Neural crest cell (in vitro differentiated cells): Measurements from ENCODE around the gene HDGF. TPM values are rescaled to one million over a fixed set of nuclear protein-coding genes. Genes with fewer than 3 reads are reported as not detected.

Experiments
- DNase-seq: peaks from one replicate; pipeline ENCODE4 v3.0.0; 2021; ENCODE audit warnings: low read depth, mixed read lengths, low spot score
- H3K27ac Mint-ChIP-seq: one replicate; pipeline ENCODE4 v1.8.0; 2021; ENCODE audit warnings: mild to moderate bottlenecking, mixed read lengths; ENCODE audit not compliant: unreplicated experiment
- H3K27me3 Mint-ChIP-seq: 2 replicates; pipeline ENCODE4 v1.8.0; 2021; ENCODE audit warnings: low read depth, mild to moderate bottlenecking, mixed read lengths
- H3K36me3 Mint-ChIP-seq: 2 replicates; pipeline ENCODE4 v1.8.0; 2021; ENCODE audit warnings: low read depth, mild to moderate bottlenecking, mixed read lengths
- H3K4me1 Mint-ChIP-seq: 2 replicates; pipeline ENCODE4 v1.8.0; 2021; ENCODE audit warnings: mixed read lengths
- H3K4me3 Mint-ChIP-seq: one replicate; pipeline ENCODE4 v1.8.0; 2021; ENCODE audit warnings: mild to moderate bottlenecking, mixed read lengths
- H3K9me3 Mint-ChIP-seq: 2 replicates; pipeline ENCODE4 v1.8.0; 2021; ENCODE audit warnings: mixed read lengths
- CTCF ChIP-seq: fragments of 200-600 bp; sonication (generic); conservative IDR thresholded peaks from 2 replicates; pipeline ENCODE4 v1.5.0; 2021; ENCODE audit warnings: antibody characterized with exemption, mild to moderate bottlenecking
- total RNA-seq: library from RNA; stranded (reverse); gene quantifications from 2 replicates; pipeline ENCODE4 v1.2.1, GENCODE V29; 2021

The HDGF gene
- total RNA-seq, 1 donor from 2014 or later = 304 TPM

GRCh38 chr1:156772728-156773497, 21.4 kb upstream of the HDGF start:
- peak overlapping the region; percentile 43 for H3K4me3 Mint-ChIP-seq
- no peak for TF ChIP-seq CTCF
- DNase-seq = no peak
- H3K9me3 Mint-ChIP-seq = no peaks in the 10 kb centered on the region
- peaks cover 57% of the 10 kb centered on the region for H3K4me1 Mint-ChIP-seq
- H3K27ac Mint-ChIP-seq = no peak overlapping the region
- no peaks in the 10 kb centered on the region for H3K27me3 Mint-ChIP-seq
- H3K36me3 Mint-ChIP-seq = peaks cover 5% of the 10 kb centered on the region

GRCh38 chr1:156772222-156772621, 20.7 kb upstream of the HDGF start:
- no peak overlapping the region for H3K4me3 Mint-ChIP-seq
- H3K9me3 Mint-ChIP-seq = no peaks in the 10 kb centered on the region
- peak; percentile 30 for TF ChIP-seq CTCF
- no peak overlapping the region for H3K27ac Mint-ChIP-seq
- peaks cover 5% of the 10 kb centered on the region for H3K36me3 Mint-ChIP-seq
- H3K27me3 Mint-ChIP-seq = no peaks in the 10 kb centered on the region
- no peak for DNase-seq
- H3K4me1 Mint-ChIP-seq = peaks cover 52% of the 10 kb centered on the region

GRCh38 chr1:156768610-156769295, 17.3 kb upstream of the HDGF start:
- no peak for DNase-seq
- H3K4me3 Mint-ChIP-seq = no peak overlapping the region
- peak overlapping the region; percentile 76 for H3K27ac Mint-ChIP-seq
- no peak for TF ChIP-seq CTCF
- no peaks in the 10 kb centered on the region for H3K9me3 Mint-ChIP-seq
- H3K36me3 Mint-ChIP-seq = peaks cover 4% of the 10 kb centered on the region
- peaks cover 51% of the 10 kb centered on the region for H3K4me1 Mint-ChIP-seq
- no peaks in the 10 kb centered on the region for H3K27me3 Mint-ChIP-seq

GRCh38 chr1:156767879-156768604, 16.6 kb upstream of the HDGF start:
- peaks cover 3% of the 10 kb centered on the region for H3K36me3 Mint-ChIP-seq
- no peak for TF ChIP-seq CTCF
- DNase-seq = no peak
- peak overlapping the region; percentile 76 for H3K27ac Mint-ChIP-seq
- H3K4me1 Mint-ChIP-seq = peaks cover 44% of the 10 kb centered on the region
- no peaks in the 10 kb centered on the region for H3K27me3 Mint-ChIP-seq
- H3K4me3 Mint-ChIP-seq = no peak overlapping the region
- no peaks in the 10 kb centered on the region for H3K9me3 Mint-ChIP-seq

GRCh38 chr1:156767101-156767878, 15.8 kb upstream of the HDGF start, which contains the start of gene PRCC:
TSS of gene PRCC (plus strand) at chr1:156767535. CDS start at chr1:156767772, 237 bp downstream.
- Mint-ChIP-seq H3K4me1 (peaks cover 36% of the 10 kb centered on the region), H3K27me3 (no peaks in the 10 kb centered on the region), H3K27ac (peak within 1 kb of the TSS; percentile 76), H3K9me3 (no peaks in the 10 kb centered on the region), H3K4me3 (no peak within 1 kb of the TSS), H3K36me3 (peaks cover 3% of the 10 kb centered on the region)
- peak; percentile 88 for DNase-seq
- no peak for TF ChIP-seq CTCF
